ENCODE data around the gene EIF2S2.

DNA sequence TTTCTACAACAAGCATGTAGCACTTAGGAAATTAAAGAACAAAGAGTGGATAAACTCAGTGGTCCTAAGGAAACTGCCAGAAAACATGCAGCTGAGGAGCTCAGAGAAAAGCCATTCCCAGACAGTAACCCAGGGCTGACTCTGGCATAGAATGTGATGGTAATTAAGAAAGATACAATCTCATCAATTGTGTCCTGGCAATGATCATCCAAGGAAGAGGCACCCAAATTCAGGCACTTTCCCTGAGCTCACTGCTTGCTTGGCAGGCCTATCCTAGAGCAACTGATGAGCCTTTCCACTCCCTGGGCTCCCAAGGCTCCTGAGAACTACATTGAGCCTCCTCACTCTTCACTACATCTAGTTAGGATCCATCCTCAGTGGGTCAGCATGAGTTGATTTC is 16.2 kb downstream of the EIF2S2 start:
- TF ChIP-seq CTCF (IDR thresholded peaks at IDR 0.05; ENCODE audit: poor library complexity): no peak
- no peak for TF ChIP-seq EZH2 (IDR thresholded peaks at IDR 0.05; ENCODE audit: borderline replicate concordance)
- no peak for TF ChIP-seq EZH2phosphoT487 (IDR thresholded peaks at IDR 0.05; ENCODE audit: low read depth, severe bottlenecking, unreplicated experiment)
